Peyer's patch (tissue), 4 donors: ENCODE data around the gene DGCR8.

ENCODE experiments used
- CTCF ChIP-seq, 6 experiments: fragments of 450-650 bp in 4 of 6; fragments of 200-600 bp in 2 of 6; sonication (generic) in 1 of 6; IDR thresholded peaks; one replicate each; pipeline ENCODE4 v1.5.1; 2017 to 2019; ENCODE audit warnings: antibody characterized with exemption in 6 of 6, mild to moderate bottlenecking in 3 of 6, moderate library complexity in 1 of 6
- POLR2A ChIP-seq, 2 donors: fragments of 450-650 bp; IDR thresholded peaks; one replicate each; pipeline ENCODE4 v1.5.1; 2017; ENCODE audit warnings: antibody characterized with exemption in 2 of 2, mild to moderate bottlenecking in 2 of 2, moderate library complexity in 2 of 2

GRCh38 chr22:20140107-20140445 is 60.0 kb downstream of the DGCR8 start:
- no peak for TF ChIP-seq CTCF (IDR thresholded peaks at IDR 0.05)
- no peak for TF ChIP-seq POLR2A (IDR thresholded peaks at IDR 0.05)
